OCI-LY3 (cell line): ENCODE measurements around the gene LHFPL4.

Experiments used
- EZH2phosphoT487 ChIP-seq: fragments of 200-600 bp; shearing (Covaris generic); IDR thresholded peaks from 2 replicates; pipeline ENCODE4 v1.6.1; 2018; ENCODE audit warnings: antibody characterized with exemption, mixed run types, low read depth
- TF ChIP-seq, protein P1 (sequence below): fragments of 200-600, 300-600 bp; sonication (generic); IDR thresholded peaks from 2 replicates; pipeline ENCODE4 v1.5.1; 2014; ENCODE audit warnings: antibody characterized with exemption, low read length, low read depth

DNA sequence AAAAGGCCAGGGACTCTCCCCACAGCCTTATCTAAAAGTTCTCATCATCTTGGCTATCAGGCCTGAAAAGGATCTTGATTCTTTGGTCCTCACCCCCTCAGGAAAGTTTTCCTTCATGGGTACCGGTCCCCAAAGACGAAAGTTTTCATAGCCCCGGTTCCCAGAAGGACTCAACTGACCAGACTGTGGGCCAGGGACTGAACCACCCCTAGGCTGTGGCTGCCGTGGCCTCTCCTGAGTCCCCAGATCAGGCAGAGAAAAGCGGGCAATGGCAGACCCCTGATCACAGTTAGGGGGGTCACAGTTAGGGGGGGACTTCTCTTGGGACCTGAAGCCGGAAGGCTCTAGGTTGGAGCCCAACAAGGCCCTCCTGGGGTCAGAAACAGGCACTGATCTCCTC is 54.8 kb downstream of the LHFPL4 start:
- TF ChIP-seq, protein P1, sequence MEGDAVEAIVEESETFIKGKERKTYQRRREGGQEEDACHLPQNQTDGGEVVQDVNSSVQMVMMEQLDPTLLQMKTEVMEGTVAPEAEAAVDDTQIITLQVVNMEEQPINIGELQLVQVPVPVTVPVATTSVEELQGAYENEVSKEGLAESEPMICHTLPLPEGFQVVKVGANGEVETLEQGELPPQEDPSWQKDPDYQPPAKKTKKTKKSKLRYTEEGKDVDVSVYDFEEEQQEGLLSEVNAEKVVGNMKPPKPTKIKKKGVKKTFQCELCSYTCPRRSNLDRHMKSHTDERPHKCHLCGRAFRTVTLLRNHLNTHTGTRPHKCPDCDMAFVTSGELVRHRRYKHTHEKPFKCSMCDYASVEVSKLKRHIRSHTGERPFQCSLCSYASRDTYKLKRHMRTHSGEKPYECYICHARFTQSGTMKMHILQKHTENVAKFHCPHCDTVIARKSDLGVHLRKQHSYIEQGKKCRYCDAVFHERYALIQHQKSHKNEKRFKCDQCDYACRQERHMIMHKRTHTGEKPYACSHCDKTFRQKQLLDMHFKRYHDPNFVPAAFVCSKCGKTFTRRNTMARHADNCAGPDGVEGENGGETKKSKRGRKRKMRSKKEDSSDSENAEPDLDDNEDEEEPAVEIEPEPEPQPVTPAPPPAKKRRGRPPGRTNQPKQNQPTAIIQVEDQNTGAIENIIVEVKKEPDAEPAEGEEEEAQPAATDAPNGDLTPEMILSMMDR = no peak
- TF ChIP-seq EZH2phosphoT487 = no peak
